GM18909 (cell line): Measurements from ENCODE around the gene TMSB10.
A peak's percentile ranks its signal among the peaks of the same experiment; 100 is the strongest.
"Not testable (repeated sequence)": the region's sequence is repeated elsewhere in the genome, so short reads cannot be mapped to it uniquely, and the experiment has no call there.

Experiments used
- ATAC-seq: cut with Tn5 transposase; IDR thresholded peaks from one replicate; pipeline ENCODE4 v1.9.1; 2021; ENCODE audit warnings: mild to moderate bottlenecking; ENCODE audit not compliant: unreplicated experiment, poor library complexity

Gene TMSB10

GRCh38 chr2:84900971-84901370, 4.5 kb upstream of the TMSB10 start:
- ATAC-seq = no peak

- ATAC-seq = no peak
Measured at GRCh38 chr2:84901593-84902120, 3.8 kb upstream of the TMSB10 start.

DNA sequence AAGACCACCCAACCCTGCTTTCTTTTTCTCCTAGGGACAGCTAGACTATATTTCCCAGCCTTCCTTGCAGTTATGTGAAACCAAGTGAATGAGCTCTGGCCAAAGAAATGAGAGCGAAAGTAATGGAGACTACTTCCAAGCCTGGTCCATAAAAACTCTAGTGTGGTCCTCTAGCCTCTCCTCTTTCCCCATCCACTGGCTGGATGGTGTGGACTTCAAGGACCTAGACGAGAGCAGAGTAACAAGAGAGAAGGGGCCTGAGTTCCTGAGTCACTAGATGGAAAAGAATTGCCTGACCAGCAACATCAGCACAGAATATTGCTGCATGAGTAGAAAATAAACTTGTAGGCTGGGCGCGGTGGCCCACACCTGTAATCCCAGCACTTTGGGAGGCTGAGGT, 2.9 kb upstream of the TMSB10 start:
- ATAC-seq = no peak

GRCh38 chr2:84904151-84904550, 1.3 kb upstream of the TMSB10 start:
- ATAC-seq = no peak

GRCh38 chr2:84904717-84905174, 710 bp upstream of the TMSB10 start:
- no peak for ATAC-seq

- ATAC-seq = peak; percentile 24
Measured at GRCh38 chr2:84906108-84906899, 848 bp downstream of the TMSB10 start.

- peak; percentile 52 for ATAC-seq
Measured at GRCh38 chr2:84906900-84907714, 1.7 kb downstream of the TMSB10 start.

GRCh38 chr2:84908948-84909713, 3.7 kb downstream of the TMSB10 start:
- no peak for ATAC-seq

DNA sequence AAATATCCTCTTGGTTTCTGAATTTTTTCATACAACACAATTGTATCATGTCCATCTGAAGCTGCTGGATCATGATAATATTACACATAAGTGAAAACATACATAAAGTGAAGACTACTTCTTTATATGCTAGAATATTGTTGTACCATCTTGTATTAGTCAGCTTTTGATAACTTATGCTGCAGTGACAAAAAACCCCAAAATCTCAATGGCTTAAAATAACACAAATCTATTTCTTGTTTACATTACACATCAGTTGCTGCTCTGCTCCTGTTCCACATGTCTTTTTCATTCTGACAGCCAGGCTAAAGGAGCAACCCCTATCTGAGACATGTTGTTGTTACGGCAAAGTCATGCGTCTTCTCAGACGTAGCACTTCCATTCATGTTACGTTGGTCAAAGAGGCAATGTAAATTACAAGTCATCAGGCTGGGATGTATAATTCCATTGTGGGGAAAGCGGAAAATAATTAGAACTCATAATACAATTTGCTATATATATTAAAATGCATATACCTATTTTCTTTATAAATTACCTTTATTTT, 5.8 kb downstream of the TMSB10 start:
- no peak for ATAC-seq

- ATAC-seq = no peak
Measured at GRCh38 chr2:84912984-84913383, 7.5 kb downstream of the TMSB10 start.

- no peak for ATAC-seq
Measured at GRCh38 chr2:84914334-84914733, 8.9 kb downstream of the TMSB10 start.

DNA sequence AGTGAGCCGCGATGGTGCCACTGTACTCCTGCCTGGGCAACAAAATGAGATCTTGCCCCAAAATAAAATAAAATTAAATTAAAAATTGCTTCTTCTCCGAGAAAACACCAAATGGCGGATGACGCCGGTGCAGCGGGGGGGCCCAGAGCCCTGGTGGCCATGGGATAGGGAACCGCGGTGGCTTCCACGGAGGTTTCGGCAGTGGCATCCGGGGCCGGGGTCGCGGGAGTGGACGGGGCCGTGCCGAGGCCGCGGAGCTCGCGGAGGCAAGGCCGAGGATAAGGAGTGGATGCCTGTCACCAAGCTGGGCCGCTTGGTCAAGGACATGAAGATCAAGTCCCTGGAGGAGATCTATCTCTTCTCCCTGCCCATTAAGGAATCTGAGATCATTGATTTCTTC, 10.2 kb downstream of the TMSB10 start:
- not testable (repeated sequence) for ATAC-seq

DNA sequence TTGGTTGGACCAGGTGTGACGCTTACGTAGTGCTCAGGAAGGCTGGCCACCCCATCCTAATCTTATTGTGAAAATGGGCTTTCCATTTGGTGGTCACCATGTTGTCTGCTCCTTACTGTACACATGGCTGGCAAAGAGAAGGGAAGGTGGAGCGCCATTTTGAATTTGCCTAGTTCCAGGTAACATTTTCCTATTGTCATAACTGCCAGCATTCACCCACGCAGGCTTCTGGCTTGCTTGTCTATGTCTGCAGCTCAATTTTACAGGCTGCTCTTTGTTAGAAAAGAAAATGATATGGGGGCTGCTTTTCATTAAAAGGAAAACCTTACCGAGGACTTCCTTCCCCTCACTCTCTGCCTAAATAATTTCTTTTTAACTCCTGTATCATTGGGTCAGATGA, 12.4 kb downstream of the TMSB10 start:
- ATAC-seq = not testable (repeated sequence)

GRCh38 chr2:84918430-84918829, 13.0 kb downstream of the TMSB10 start:
- ATAC-seq = no peak

DNA sequence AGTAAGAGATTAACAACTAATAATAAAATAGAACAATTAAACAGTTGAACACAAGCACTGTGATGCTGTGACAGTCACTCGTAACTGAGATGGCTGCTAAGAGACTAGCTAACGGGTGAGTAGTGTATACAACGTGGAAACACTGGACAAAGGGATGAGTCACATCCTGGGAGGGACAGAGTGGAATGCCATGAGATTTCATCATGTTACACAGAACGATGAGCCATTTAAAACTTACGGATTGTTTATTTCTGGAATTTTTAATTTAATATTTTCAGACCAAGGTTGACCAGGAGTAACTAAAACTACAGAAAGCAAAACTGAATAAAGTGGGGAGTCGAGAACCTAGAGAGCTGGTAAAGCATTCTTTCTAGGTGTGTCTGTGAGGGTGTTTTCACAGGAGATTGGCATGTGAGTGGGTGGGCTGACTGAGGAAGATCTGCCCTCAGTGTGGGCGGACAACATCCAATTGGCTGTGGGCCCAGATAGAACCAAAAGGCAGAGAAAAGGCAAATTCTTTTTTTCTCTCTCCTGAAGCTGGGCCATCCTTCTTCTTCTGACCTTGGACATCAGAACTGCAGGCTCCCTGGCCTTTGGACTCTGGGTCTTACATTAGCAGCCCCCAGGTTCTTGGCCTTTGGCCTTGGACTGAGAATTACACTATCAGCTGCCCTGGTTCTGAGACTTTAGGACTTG, 14.6 kb downstream of the TMSB10 start:
- ATAC-seq = peak; percentile 63

DNA sequence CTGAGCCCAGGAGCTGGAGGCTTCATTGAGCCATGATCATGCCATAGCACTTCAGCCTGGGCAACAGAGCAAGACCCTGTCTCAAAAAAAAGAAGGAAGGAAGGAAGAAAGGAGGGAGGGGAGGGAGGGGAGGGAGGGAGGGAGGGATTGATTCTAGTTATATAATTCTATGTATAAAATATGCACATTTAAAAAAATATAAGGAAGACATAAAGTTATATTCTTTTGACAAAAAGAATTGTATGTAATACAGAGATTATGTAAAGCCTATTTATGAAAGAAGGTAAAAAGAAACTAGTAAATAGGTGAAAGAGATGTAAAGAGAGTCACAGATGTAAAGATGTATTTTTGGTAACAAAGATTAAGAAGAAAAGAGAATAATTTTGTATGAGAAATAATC, 17.6 kb downstream of the TMSB10 start:
- ATAC-seq = no peak

DNA sequence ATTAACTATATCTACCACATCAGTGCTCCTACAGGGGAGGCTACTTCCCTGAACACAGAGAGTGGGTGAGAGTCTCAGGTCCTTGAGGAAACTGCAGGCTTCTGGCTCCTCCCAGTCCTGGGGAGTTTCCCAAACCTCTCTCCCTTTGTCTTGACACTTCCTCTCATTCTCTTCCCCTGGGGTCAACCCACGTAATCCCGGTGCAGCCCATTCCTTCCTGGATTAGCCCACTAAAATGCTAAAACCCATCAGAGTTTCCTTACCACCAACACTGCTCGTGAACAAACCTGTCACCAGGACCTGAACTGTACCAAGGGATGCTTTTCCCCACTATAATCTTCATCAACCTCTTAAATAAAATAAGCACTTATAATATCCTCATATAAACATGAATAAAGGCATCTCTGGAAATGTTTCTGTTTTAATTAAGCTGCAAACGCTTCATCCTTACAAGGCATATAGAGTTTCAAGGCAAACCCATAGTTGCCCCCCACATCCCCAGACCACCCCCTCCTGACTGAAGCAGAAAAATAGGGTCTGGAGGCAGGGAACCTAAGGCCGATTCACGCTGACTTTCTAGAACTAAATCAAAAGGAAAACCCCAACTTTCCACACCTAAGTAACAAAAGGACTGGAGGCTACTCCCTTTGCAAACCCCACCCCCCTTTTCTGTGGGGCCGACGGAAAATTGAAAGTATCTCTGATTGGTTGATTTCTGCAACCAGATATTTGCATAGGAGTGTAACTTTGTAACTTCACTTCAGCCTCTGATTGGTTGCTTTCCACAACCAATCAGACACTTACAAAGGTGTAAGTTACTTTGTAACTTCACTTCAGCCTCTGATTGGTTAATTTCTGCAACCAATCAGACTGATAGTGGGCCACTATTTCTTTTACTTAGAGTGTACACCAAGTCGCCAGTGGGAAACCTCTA, 19.0 kb downstream of the TMSB10 start:
- ATAC-seq = no peak

- ATAC-seq = peak; percentile 1
Measured at GRCh38 chr2:84925336-84925723, 19.9 kb downstream of the TMSB10 start.
